ENCODE measurements around the gene ENTHD1. TPM values are rescaled to one million over a fixed set of nuclear protein-coding genes. Genes with fewer than 3 reads are reported as not detected.

The ENTHD1 gene
- total RNA-seq, 1 donor from 2014 or later = not detected

DNA sequence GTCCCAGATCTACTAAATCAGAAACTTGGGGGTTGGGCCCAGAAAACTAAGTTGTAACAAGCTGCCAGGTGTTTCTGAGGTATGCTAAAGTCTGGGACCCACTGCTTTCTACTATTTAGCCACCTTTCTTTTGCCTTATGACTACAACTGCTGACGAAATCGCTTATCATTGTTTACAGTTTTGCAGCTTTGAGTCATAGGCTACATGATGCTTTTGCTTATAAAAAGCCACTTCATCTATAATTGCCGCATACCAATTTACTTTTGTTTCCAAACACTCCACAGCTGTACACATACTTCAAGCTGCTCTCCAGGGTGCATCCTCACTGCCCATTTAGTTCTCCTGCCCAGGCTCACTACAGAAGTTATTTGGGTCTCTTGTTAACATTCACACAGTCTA lies 144.7 kb downstream of the ENTHD1 start:
- TF ChIP-seq, protein P1, sequence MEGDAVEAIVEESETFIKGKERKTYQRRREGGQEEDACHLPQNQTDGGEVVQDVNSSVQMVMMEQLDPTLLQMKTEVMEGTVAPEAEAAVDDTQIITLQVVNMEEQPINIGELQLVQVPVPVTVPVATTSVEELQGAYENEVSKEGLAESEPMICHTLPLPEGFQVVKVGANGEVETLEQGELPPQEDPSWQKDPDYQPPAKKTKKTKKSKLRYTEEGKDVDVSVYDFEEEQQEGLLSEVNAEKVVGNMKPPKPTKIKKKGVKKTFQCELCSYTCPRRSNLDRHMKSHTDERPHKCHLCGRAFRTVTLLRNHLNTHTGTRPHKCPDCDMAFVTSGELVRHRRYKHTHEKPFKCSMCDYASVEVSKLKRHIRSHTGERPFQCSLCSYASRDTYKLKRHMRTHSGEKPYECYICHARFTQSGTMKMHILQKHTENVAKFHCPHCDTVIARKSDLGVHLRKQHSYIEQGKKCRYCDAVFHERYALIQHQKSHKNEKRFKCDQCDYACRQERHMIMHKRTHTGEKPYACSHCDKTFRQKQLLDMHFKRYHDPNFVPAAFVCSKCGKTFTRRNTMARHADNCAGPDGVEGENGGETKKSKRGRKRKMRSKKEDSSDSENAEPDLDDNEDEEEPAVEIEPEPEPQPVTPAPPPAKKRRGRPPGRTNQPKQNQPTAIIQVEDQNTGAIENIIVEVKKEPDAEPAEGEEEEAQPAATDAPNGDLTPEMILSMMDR (IDR thresholded peaks at IDR 0.05; ENCODE audit: partially characterized antibody, unreplicated experiment) = no peak
- Mint-ChIP-seq H3K9me3 (ENCODE audit: unreplicated experiment) (no peaks in the 10 kb centered on the region), H3K27me3 (ENCODE audit: unreplicated experiment) (no peaks in the 10 kb centered on the region), H3K27ac (ENCODE audit: unreplicated experiment) (no peak overlapping the region), H3K36me3 (ENCODE audit: unreplicated experiment) (no peaks in the 10 kb centered on the region), H3K4me1 (ENCODE audit: low read depth, unreplicated experiment) (no peaks in the 10 kb centered on the region), H3K4me3 (ENCODE audit: unreplicated experiment) (no peak overlapping the region)
- DNase-seq = no peak

DNA sequence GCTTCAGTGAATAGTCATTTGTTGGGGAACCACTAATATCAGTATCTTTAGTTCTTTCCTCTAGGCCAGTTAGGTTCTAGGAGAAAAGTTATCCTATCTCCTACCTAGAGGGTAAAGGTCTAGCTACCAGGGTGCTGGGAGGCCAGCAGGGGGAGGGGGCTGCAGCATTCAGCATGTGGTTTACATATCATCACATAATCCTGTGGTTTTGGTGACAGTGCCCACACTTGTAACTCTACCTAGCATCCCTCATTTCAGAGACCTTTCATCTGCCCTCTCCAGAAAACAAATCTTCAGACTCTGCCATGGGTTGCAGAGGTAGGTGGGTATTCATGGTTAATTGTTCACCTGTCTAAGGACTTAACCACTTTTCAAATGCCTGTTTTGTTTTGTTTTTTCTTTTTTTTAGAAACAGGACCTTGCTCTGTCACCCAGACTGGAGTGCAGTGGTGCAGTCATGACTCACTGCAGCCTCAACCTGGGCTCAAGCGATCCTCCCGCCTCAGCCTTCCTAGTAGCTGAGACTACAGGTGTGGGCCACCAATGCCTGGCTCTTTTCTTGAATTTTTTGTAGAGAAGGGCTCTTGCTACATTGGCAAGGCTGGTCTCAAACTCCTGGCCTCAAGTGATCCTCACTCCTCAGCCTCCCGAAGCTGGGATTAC lies 146.8 kb downstream of the ENTHD1 start:
- Mint-ChIP-seq H3K27me3 (ENCODE audit: unreplicated experiment) (no peaks in the 10 kb centered on the region), H3K9me3 (ENCODE audit: unreplicated experiment) (no peaks in the 10 kb centered on the region)

DNA sequence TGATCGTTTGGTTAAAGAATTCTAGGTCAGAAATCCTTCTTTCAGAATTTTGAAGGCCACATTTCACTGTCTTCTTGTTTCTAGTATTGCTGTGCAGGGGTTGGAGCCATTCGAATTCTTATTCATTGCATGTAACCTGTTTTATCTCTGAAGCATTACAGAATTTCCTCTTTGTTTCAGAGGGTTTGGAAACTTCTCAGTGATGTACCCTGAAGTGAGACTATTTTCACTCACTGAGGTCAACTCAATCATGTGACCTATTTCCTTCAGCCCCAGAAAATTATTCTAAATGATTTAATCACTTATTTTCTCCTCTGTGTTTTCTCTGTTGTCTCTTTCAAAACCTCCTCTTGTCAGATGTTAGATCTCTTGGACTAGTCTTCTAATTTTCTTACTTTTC lies 147.8 kb downstream of the ENTHD1 start:
- Mint-ChIP-seq H3K4me1 (ENCODE audit: low read depth, unreplicated experiment) (no peaks in the 10 kb centered on the region), H3K4me3 (ENCODE audit: unreplicated experiment) (no peak overlapping the region), H3K36me3 (ENCODE audit: unreplicated experiment) (peaks cover 7% of the 10 kb centered on the region), H3K27me3 (ENCODE audit: unreplicated experiment) (no peaks in the 10 kb centered on the region), H3K27ac (ENCODE audit: unreplicated experiment) (no peak overlapping the region), H3K9me3 (ENCODE audit: unreplicated experiment) (peaks cover 3% of the 10 kb centered on the region)
- no peak for DNase-seq
- TF ChIP-seq, protein P1 (IDR thresholded peaks at IDR 0.05; ENCODE audit: partially characterized antibody, unreplicated experiment) = no peak

More for the DNA sequence above, 146.8 kb downstream of the ENTHD1 start:
- H3K4me1 Mint-ChIP-seq (ENCODE audit: low read depth, unreplicated experiment) = no peaks in the 10 kb centered on the region
- no peak overlapping the region for H3K4me3 Mint-ChIP-seq (ENCODE audit: unreplicated experiment)
- H3K27ac Mint-ChIP-seq (ENCODE audit: unreplicated experiment) = no peak overlapping the region
- DNase-seq = no peak
- TF ChIP-seq, protein P1 (IDR thresholded peaks at IDR 0.05; ENCODE audit: partially characterized antibody, unreplicated experiment) = no peak
- no peaks in the 10 kb centered on the region for H3K36me3 Mint-ChIP-seq (ENCODE audit: unreplicated experiment)

DNA sequence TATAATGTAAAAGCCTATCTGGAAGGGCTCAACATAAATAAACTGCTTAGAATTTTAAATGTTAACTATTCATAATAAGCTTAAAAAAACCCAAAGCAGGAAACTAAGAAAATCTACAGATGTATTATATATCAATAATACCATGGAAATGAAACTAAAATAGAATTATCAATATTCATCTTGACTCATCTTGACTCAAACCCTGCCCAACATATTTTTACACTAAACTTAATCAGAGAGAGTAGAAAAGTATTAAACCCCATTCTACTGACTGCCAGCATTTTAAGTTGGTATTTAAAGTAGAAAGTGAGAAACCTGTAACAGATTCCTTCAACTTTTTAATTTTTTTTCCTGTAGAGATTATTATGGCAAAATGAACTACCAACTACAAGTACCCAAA lies 149.2 kb downstream of the ENTHD1 start:
- Mint-ChIP-seq H3K36me3 (ENCODE audit: unreplicated experiment) (peaks cover 8% of the 10 kb centered on the region), H3K27me3 (ENCODE audit: unreplicated experiment) (no peaks in the 10 kb centered on the region), H3K4me1 (ENCODE audit: low read depth, unreplicated experiment) (no peaks in the 10 kb centered on the region), H3K27ac (ENCODE audit: unreplicated experiment) (no peak overlapping the region), H3K9me3 (ENCODE audit: unreplicated experiment) (peaks cover 3% of the 10 kb centered on the region), H3K4me3 (ENCODE audit: unreplicated experiment) (no peak overlapping the region)
- DNase-seq = no peak
- TF ChIP-seq, protein P1 (IDR thresholded peaks at IDR 0.05; ENCODE audit: partially characterized antibody, unreplicated experiment) = no peak

DNA sequence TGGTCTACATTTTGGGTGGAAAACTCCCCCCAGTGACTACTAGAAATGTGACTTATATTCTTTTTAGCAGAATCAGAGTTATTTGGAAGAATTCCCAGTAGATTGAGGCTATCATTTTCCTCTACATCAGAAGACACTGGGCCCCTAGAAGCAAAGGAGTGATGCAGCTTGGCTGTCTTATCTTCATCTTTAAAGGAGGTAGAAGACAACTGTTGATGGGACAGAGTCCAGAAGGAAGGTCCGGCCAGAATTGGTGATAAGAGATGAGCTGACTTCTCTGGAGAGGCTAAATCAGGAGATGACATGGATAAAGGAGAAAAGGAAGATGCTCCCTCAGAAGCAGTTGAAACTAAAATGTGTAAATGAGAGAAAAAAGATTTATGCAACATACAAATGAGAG lies 149.6 kb downstream of the ENTHD1 start:
- TF ChIP-seq, protein P1 (IDR thresholded peaks at IDR 0.05; ENCODE audit: partially characterized antibody, unreplicated experiment) = no peak
- H3K27me3 Mint-ChIP-seq (ENCODE audit: unreplicated experiment) = no peaks in the 10 kb centered on the region
- H3K36me3 Mint-ChIP-seq (ENCODE audit: unreplicated experiment) = peaks cover 11% of the 10 kb centered on the region
- H3K9me3 Mint-ChIP-seq (ENCODE audit: unreplicated experiment) = peaks cover 3% of the 10 kb centered on the region
- no peaks in the 10 kb centered on the region for H3K4me1 Mint-ChIP-seq (ENCODE audit: low read depth, unreplicated experiment)
- H3K4me3 Mint-ChIP-seq (ENCODE audit: unreplicated experiment) = no peak overlapping the region
- DNase-seq = no peak
- no peak overlapping the region for H3K27ac Mint-ChIP-seq (ENCODE audit: unreplicated experiment)

Data from glutamatergic neuron (in vitro differentiated cells).